CD4-positive, alpha-beta T cell treated with Interferon gamma for 1 hour (primary cell): Measurements from ENCODE around the gene YARS1.
"Not testable (repeated sequence)": the region's sequence is repeated elsewhere in the genome, so short reads cannot be mapped to it uniquely, and the experiment has no call there.

Source experiments
- DNase-seq: peaks from one replicate; pipeline ENCODE4 v3.0.0-alpha.2; 2020

The YARS1 gene

DNA sequence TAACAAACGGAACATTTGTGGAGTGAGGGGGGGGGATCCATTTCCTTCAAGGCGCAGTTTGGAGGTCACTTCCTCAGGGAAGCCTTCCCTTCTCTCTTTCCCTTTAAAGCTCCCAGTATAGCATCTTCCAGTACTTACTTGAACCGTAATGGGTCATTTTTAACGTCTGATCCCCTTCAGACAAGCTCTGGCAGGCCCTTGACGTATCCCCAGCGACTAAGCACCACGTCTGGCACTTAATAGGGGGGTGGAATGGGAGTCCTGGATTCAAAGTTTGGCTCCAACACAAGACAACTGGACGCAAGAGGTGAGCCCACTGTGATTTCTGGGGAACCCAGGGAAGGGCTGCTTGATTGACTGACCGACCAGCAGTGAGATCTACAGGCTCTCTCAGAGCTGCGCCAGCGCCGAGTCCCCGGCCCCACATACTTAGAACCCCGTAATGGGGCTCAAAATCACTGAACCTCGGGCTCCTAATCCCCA lies 441 bp downstream of the YARS1 start:
- no peak for DNase-seq

DNA sequence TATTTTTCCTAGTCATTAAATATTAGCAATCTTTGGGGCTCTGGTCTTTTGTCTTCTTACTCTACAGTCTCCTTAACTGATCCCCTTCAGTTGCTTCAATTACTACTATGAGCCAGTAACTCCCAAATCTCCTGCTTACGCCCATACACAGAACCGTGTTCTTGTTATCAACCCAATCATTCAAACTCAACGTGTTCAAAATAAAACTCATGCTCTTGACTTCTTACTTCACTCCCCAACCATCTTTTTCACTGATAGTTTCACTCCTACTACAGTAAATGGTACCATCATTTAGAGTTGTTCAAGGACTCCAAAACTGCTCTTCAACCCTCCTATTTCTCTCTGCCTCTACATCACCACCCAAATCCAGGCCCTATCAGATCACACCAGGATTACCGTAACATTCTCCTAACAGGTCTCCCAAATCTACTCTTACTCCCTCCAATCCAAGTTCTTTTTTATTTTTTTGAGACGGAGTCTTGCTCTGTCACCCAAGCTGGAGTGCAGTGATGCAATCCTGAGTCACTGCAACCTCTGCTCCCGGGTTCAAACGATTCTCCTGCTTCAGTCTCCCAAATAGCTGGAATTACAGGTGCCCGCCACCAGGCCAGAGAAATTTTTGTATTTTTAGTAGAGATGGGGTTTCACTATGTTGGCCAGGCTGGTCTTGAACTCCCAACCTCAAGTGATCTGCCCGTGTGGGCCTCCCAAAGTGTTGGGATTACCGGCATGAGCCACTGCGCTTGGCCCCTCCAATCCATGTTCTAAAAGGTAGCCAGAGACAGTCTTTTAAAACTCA lies 3.0 kb downstream of the YARS1 start:
- no peak for DNase-seq

DNA sequence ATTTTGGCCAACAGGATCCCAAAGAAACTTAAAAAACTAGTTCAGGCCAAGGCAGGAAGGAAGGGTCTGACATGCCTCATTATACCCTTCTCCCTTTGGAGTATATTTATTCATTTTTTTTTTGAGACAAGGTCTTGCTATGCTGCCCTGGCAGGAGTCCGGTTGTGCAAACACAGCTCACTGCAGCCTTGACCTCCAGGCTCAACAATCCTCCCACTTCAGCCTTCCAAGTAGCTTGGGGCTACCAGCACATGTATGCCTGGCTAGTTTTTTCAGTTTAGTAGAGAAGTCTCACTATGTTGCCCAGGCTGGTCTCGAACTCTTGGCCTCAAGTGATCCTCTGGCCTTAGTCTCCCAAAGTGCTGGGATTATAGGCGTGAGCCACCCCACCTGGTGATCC lies 5.2 kb downstream of the YARS1 start:
- DNase-seq, result no peak

DNA sequence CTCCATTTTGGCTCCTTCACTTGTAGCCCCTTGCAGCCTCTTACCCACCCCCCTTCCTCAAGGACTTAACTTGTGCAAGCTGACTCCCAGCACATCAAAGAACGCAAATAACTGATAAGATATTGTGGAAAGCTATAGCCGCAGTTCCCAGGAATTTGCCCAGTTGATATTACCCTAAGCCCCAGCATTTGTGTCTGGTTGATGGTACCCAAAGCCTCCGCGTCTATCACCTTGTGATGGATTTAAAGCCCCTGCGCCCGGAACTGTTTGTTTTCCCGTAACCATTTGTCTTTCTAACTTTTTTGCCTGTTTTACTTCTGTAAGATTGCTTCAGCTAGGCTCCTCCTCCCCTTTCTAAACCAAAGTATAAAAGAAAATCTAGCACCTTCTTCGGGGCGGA lies 5.9 kb downstream of the YARS1 start:
- no peak for DNase-seq

DNA sequence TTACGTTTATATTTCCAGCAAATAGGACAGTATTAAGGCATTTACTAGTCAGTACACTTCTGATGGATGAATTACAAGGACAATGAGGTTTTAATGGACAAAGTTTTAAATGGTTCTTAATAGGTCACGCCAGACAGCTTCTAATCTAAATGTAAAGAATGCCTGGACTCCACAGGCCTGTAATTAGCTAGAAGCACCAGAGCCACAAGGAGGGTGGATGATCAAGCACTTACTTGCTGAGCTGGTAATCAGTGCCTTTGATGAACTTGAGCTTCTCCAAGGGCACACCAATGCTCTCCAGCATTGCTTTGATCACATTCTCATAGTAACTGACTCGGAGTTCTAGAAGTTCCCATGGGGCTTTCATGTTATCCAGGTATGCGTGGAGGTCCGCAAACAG lies 6.8 kb downstream of the YARS1 start:
- no peak for DNase-seq

DNA sequence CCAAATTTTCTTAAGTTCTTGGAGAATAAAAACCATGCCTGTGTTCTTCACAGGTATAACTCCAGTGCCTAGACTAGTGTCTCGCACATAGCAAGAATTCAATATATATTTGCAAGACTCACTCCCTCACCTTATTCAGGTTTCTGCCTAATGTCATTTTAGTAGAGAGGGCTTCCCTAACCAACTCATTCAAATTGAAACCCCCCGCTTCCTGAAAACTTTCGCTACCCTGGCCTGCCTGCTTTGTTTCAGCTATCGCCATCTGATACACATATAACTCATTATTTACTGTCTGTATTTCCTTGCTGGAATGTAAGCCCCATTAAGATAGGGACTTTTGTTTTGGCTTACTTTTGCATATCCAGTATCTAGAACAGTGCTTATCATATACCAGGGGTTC lies 8.6 kb downstream of the YARS1 start:
- no peak for DNase-seq

DNA sequence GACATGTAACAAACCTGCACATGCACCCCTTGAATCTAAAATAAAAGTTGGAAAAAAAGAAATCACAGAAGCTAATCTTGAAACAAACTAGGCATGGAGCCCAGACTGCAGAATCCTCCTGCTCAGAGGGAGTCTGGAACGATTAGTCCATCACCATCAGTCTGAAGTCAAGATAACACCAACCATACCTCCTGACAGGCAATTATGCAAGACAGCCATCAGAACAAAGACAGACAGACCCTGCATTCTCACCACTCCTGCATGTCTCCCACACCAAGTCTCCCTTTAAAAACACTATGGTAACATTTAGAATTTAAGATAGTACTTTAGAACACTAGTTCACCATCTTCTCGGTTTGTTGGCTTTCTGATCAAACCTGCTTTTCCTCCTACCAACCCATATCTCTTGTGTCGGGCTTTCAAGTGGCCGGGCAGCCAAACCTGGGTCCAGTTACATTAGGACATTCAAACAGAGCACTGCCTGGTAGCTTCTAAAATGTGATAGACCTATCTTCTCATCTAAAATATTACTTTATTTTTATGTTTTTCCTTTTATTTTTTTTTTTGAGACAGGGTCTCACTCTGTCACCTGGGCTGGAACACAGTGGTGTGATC lies 10.1 kb downstream of the YARS1 start:
- DNase-seq, result no peak

DNA sequence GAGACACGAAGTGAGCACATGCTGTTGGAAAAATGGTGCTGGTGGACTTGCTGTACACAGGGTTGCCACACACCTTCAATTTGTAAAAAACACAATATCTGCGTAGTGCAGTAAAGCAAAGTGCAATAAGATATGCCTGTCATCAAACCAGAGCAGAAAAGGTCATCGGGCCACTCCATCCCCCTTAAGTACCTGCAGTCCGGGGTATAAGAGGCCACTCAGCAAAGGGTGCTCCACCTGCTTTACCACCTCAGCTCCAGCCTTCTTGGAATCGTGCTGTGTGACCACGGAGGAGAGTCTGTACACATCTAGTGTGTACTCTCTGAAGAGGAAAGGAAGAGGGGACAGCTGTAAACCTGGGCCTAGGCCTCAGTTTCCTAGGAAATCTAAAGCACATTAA lies 10.9 kb downstream of the YARS1 start:
- no peak for DNase-seq

DNA sequence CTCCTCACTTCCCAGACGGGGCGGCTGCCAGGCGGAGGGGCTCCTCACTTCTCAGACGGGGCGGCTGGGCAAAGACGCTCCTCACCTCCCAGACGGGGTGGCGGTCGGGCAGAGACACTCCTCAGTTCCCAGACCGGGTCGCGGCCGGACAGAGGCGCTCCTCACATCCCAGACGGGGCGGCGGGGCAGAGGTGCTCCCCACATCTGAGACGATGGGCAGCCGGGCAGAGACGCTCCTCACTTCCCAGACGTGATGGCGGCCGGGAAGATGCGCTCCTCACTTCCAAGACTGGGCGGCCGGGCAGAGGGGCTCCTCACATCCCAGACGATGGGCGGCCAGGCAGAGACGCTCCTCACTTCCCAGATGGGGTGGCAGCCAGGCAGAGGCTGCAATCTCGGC lies 12.7 kb downstream of the YARS1 start:
- DNase-seq, result not testable (repeated sequence)

DNA sequence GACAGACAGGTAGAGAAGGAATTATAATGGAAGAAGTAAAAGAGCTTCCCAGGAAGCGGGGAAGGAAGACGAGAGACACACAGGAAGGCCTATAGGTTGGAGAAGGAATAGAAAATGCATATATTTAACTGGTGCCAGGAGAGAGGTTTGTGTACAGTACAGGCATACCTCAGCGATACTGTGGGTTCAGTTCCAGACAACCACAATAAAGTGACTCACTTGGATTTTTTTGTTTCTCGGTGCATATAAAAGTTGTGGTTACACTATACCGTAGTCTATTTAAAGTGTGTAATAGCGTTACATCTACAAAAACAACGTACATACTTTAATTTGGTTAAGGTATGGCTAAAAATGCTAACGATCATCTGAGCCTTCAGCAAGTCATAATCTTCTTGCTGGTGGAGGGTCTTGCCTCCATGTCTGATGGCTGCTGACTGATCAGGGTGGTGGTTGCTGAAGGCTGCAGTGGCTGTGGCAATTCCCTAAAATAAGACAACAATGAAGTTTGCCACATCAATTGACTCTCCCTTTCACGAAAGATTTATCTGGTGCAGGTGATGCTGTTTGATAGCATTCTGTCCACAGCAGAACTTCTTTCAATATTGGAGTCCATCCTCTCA lies 16.0 kb downstream of the YARS1 start:
- DNase-seq, result no peak

DNA sequence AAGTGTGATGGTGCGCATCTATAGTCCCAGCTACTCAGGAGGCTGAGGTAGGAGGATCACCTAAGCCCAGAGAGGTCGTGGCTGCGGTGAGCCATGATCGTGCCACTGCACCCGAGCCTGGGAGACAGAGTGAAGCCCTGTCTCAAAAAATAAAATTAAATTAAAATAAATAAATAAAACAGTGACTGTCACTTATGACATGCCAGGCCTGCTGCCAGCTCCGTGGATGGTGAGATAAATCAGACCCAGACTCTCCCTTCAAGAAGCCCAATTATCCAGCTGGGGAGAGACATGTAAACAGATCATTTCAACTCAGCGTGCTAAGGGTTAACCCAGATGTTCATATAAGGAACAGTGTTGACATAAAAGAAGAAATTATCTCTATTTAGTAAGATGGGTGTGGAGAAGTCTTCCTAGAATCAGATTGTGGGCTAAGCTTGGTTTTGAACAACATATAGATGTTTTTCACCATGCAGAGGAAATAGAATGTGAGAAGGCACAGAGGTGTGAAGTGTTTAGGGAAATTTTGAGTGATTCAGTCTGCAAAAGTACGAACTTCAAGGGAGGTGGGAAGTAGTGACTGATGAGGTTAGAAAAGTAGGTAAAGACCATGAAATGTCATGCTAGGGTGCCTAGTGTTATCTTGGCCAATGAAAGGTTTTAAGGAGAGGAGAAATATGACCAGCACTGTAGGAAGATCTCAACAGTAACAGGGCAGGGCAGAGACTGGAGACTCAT lies 18.3 kb downstream of the YARS1 start:
- no peak for DNase-seq

DNA sequence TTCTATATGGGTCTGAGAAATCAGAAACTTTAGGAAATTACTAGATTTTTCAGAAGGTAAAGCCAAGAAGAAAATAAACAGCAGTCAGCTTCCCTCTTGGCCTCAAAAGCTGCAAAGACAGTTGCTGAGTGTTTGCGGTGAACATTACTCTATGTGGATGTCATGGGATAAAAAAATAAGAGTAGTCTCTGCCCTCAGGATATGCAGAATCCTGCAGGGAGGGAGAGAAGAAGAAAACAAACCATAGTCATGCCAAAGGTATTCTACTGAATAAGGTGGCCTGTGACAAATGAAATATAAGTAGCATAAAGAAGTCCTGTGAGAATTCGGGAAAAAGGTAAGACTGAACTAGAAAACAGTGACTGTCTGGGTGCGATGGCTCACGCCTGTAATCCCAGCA lies 19.0 kb downstream of the YARS1 start:
- no peak for DNase-seq

DNA sequence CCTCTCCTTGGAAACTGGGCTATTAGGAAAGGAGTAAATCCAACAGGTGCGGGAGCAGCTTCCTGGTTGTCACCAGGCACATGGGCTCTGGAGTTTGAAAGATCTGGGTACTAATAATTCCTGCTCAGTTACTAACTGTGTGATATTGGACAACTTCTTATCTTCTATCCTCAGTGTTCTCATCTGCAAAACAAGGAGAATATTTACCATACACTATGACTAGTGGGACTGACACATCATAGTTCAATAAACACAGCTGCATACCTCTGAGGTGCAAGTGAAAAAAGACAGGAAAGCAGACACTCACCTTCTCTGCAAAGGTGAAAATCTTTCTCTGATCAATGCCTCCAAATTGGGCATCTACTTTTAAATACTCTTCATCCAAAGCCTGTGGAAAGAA lies 19.7 kb downstream of the YARS1 start:
- no peak for DNase-seq

DNA sequence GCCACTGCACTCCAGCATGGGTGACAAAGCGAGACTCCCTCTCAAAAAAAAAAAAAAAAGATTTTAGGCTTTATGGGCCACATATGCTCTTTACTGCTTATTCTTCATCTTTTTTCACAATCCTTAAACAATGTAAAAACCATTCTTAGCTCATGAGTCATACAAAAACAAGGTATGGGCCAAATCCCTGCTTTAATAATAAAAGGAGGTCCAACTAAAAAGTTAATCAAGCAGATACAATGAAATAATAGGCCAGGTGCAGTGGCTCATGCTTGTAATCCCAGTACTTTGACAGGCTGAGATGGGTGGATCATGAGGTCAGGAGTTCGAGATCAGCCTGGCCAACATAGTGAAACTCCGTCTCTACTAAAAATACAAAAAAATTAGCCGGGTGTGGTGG lies 21.4 kb downstream of the YARS1 start:
- not testable (repeated sequence) for DNase-seq

DNA sequence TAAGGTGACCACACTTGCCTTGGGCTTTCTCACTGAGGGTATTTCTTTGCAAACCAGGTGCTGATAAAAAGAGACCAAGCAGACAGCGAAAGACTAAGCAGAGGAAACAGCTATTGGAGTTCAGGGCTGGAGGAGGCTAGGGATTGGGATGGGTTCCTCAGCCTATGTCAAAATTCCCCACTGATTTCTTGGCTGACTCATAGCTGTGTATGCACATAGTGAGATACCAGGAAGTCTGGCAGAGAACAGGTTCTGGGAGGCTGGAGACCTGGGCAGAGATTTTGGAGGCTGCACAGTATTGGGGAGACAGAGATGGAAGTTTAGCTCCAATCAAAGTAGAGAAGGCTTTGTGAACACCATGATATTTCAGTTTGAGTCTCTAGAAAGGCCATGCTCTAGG lies 25.3 kb downstream of the YARS1 start:
- DNase-seq, result no peak

DNA sequence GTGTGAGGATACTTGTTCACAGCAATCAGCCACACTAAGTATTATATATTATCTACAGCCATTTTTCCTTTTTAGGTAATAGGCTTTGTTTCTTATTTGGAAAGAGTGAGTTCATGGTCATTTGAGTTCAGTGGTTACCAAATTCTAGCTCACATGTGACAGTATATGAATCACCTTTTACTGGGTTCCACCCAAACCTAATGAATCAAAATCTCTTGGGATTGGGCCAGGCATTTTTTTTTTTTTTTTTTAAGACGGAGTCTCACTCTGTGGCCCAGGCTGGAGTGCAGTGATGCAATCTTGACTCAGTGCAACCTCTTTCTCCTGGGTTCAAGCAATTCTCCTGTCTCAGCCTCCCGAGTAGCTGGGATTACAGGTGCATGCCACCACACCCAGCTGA lies 27.8 kb downstream of the YARS1 start:
- DNase-seq, result not testable (repeated sequence)

DNA sequence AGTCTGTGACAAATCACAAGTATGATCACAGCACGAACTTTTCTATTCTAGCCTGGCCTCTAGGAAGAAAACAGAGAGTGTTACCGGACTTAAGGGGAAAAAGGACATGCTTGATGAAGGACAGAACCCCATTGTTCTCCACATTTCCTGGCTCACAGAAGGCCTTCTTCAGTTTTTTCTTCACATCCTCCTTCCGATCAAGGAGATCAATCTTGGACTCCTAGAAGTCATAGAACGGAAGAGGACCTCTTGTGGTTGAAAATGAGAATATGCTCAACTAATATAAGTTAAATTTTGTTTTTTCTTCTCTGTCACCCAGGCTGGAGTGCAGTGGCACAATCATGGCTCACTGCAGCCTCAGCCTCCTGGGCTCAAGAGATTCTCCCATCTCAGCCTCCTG lies 30.3 kb downstream of the YARS1 start:
- no peak for DNase-seq

DNA sequence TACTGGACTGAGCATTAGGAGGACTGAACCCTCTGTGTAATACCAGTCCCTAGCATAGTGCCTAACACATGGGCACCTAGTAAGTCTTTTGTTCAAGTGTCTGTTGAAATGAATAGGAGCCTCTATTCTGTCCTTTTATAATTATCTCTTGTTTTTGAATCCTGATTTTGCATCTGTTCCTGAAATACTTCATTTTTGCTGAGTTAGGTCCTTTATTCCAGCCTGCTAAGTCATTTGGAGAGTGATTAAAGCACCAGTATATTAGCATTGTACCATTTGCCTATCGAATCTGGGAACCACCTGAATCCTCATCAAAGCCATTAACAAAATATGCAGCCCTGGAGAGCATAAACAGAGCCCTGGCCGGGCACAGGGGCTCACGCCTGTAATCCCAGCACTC lies 32.3 kb downstream of the YARS1 start:
- no peak for DNase-seq

DNA sequence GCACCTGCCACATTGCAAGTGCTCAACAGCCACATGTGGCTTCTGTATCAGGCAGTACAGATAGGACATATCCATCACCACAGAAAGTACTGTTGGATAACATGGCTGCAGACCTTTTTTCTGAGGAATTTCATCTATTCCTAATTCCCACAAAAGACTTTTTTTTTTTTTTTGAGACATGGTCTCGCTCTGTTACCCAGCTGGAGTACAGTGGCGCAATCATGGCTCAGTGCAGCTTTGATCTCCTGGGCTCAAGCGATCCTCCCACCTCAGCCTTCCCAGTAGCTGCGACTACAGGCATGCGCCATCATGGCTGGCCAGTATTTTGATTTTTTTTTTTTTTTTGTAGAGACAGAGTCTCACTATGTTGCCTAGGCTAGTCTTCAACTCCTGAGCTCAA lies 33.3 kb downstream of the YARS1 start:
- DNase-seq, result no peak

DNA sequence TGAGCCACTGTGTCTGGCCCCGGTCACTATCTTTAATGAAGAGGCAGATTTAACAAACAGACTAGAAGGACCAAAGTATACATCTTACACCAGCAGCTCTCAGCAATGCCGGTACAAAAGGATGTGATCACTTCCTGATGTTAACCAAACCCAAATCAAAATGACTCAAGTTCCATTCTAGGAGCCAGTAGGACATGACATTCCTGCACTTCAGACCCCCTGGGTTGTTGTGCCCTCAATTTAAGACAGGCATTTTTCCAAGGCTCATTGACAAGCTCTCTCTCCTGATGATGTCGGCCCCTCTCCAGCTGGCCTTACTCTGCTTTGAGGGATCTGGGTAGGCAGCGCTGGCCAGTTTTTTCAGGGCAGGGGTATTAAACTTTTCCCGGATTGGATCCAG lies 35.1 kb downstream of the YARS1 start:
- DNase-seq, result no peak

DNA sequence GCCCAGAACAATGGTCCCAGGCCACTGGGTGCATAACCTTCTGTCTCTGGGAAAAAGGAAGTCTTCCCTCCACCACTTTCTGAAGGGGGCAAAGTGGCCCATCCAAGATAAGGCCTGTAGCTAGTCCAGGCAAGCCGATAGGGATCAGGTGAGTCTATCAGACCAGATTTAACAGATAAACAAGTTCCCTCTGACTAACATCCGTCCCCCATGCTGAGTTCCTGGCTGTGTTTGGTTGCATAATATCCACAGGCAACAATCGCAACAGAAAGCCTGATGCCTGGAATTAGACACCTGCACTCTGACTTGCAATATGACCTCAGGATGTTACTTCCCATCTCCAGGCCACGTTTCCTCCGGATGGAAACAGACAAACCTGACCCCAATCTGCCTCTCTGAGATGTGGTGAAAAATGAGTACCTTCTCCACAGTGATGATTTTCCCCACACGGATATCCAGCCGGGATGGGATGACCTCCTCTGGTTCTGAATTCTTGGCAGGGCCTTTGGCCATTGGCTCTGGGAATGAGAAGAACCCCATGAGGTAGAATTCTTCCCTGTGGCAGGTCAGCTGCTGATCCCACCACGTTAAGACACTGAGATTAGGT lies 36.4 kb downstream of the YARS1 start:
- no peak for DNase-seq

DNA sequence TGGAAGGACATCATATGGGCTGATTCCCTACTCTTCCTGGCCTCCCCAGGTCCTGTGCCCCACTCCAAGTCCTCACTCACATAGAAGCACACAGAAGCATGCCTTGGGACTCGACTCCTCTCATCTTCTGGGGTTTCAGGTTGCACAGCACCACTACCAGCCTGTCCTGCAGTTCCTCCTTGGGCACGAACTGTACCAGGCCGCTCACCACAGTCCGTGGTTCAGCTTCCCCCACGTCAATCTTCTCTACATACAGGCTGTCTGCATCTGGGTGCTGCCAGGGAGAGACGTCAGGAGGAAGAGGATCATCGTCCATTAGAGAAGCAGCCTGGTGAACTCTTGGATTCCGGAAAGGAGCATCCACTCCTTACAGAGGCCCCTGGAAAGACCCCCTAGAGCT lies 37.2 kb downstream of the YARS1 start:
- DNase-seq, result no peak

DNA sequence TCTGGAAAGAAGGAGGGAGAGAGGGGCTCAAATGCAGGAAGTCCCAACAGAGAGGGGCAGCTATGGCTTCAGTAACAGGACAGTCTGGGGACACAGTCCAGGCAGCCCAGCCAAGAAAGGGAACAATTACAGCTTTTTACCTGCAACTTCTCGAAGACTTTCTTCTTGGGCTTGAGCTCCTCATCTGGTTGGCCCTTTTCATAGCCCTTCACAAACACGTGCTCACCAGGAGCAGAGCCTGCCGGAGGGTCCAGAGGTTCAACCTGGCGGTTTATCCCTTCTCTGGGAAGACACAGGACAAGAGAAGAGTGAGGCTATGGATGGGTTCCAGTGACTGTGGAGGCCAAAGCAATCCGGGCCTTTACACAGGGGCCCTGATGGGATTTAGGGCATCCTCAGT lies 37.9 kb downstream of the YARS1 start:
- DNase-seq, result no peak
